H1 (cell line): Measurements from ENCODE around the gene SPINT1. TPM values are rescaled to one million over a fixed set of nuclear protein-coding genes. Genes with fewer than 3 reads are reported as not detected.

Experiments
- CTCF ChIA-PET: fragments of 300-600 bp; sonication (Branson Sonifier 250); formaldehyde crosslinking; loops from one replicate; lab custom pipeline; 2021; ENCODE audit not compliant: partially characterized antibody; lab: Charles Lee
- POLR2A ChIA-PET: fragments of 300-600 bp; sonication (Branson Sonifier 250); formaldehyde crosslinking; loops from one replicate; lab custom pipeline; 2021; ENCODE audit warnings: inconsistent platforms; ENCODE audit not compliant: partially characterized antibody; lab: Charles Lee
- DNase-seq, 2 experiments: peaks; one replicate each; pipeline versions ENCODE4 v3.0.0 to v3.0.0-alpha.2; 2010 to 2022; ENCODE audit warnings: low spot score in 2 of 2, low read depth in 1 of 2, mixed read lengths in 1 of 2
- FAIRE-seq: peaks from 2 replicates; lab custom pipeline; 2011; peaks lifted over from hg19 to GRCh38; lab: Jason Lieb, UNC
- H2AFZ ChIP-seq: 2 replicates; pipeline ENCODE4 v1.8.1; 2012; ENCODE audit warnings: low read length, inconsistent platforms
- H2AK5ac ChIP-seq: 2 replicates; pipeline ENCODE4 v1.6.1; 2013; ENCODE audit warnings: low read depth, low read length
- H2BK120ac ChIP-seq: replicated peaks from 2 replicates; pipeline ENCODE3; 2013; ENCODE audit warnings: low read depth, low read length, inconsistent platforms
- H2BK12ac ChIP-seq: 2 replicates; pipeline ENCODE4 v1.6.1; 2013; ENCODE audit warnings: low read depth, low read length
- H2BK15ac ChIP-seq: 2 replicates; pipeline ENCODE4 v1.6.1; 2013; ENCODE audit warnings: low read length
- H2BK20ac ChIP-seq: 2 replicates; pipeline ENCODE4 v1.6.1; 2013; ENCODE audit warnings: low read length
- H2BK5ac ChIP-seq: 2 replicates; pipeline ENCODE4 v1.6.1; 2013; ENCODE audit warnings: low read depth, low read length
- H3K14ac ChIP-seq: 2 replicates; pipeline ENCODE4 v1.6.1; 2013; ENCODE audit warnings: inconsistent platforms; ENCODE audit not compliant: insufficient read length
- H3K18ac ChIP-seq: 2 replicates; pipeline ENCODE4 v1.6.1; 2013; ENCODE audit warnings: low read length; ENCODE audit errors: extremely low read depth
- H3K23ac ChIP-seq: 2 replicates; pipeline ENCODE4 v1.6.1; 2013; ENCODE audit warnings: inconsistent platforms; ENCODE audit not compliant: insufficient read length
- H3K23me2 ChIP-seq: 2 replicates; pipeline ENCODE4 v1.6.1; 2013; ENCODE audit warnings: low read depth, low read length
- H3K27ac ChIP-seq: 2 replicates; pipeline ENCODE4 v1.6.1; 2011; ENCODE audit warnings: low read depth, low read length, inconsistent platforms
- H3K27me3 ChIP-seq, 4 experiments: replicated peaks in 1 of 4; 1 replicate in 1 of 4; 2 replicates in 3 of 4; pipeline versions ENCODE4 v1.6.1 to v1.8.1; 2011 to 2013; ENCODE audit warnings: low read length in 3 of 4, mild to moderate bottlenecking in 3 of 4, inconsistent platforms in 2 of 4, mixed read lengths in 2 of 4, moderate library complexity in 1 of 4; ENCODE audit not compliant: control insufficient read depth in 3 of 4, insufficient read depth in 3 of 4; ENCODE audit errors: extremely low read depth in 1 of 4
- H3K36me3 ChIP-seq, 4 experiments: 2 replicates each; pipeline versions ENCODE4 v1.6.1 to v1.8.1; 2011 to 2013; ENCODE audit warnings: mild to moderate bottlenecking in 4 of 4, low read length in 3 of 4, moderate library complexity in 2 of 4, control low read depth in 1 of 4, inconsistent platforms in 1 of 4; ENCODE audit not compliant: insufficient read depth in 4 of 4, control insufficient read depth in 2 of 4
- H3K4ac ChIP-seq: replicated peaks from 2 replicates; pipeline ENCODE3; 2013; ENCODE audit warnings: low read length, low read depth, mixed read lengths, inconsistent platforms; ENCODE audit not compliant: insufficient read length
- H3K4me1 ChIP-seq, 4 experiments: replicated peaks in 1 of 4; 1 replicate in 1 of 4; 2 replicates in 3 of 4; pipeline versions ENCODE4 v1.6.1 to v1.8.1; 2011 to 2013; ENCODE audit warnings: low read length in 3 of 4, inconsistent platforms in 2 of 4, mixed read lengths in 1 of 4; ENCODE audit not compliant: insufficient read depth in 4 of 4, control insufficient read depth in 3 of 4
- H3K4me2 ChIP-seq, 2 experiments: 2 replicates each; pipeline versions ENCODE4 v1.6.1 to v1.8.1; 2011 to 2013; ENCODE audit warnings: low read depth in 2 of 2, low read length in 2 of 2, control low read depth in 1 of 2, inconsistent platforms in 1 of 2, mild to moderate bottlenecking in 1 of 2; ENCODE audit not compliant: insufficient read depth in 1 of 2
- H3K4me3 ChIP-seq, 4 experiments: fragments of 200-600, 300-600 bp in 1 of 4; sonication (generic), shearing (Covaris generic), sonication (Bioruptor Twin) in 1 of 4; 2 replicates each; pipeline versions ENCODE4 v1.5.1 to v1.8.1; 2011 to 2016; ENCODE audit warnings: low read length in 4 of 4, low read depth in 3 of 4, control low read depth in 2 of 4, inconsistent platforms in 2 of 4, mild to moderate bottlenecking in 2 of 4, mixed read lengths in 1 of 4, moderate library complexity in 1 of 4; ENCODE audit not compliant: insufficient read depth in 2 of 4; ENCODE audit errors: extremely low read depth in 1 of 4
- H3K56ac ChIP-seq: replicated peaks from 2 replicates; pipeline ENCODE3; 2013; ENCODE audit warnings: low read depth, mild to moderate bottlenecking, mixed read lengths, low read length, inconsistent platforms; ENCODE audit not compliant: insufficient read length
- H3K79me1 ChIP-seq: 2 replicates; pipeline ENCODE4 v1.6.1; 2013; ENCODE audit warnings: low read depth, low read length, control low read depth
- H3K79me2 ChIP-seq, 2 experiments: 2 replicates each; pipeline versions ENCODE4 v1.6.1 to v1.8.1; 2012 to 2013; ENCODE audit warnings: low read length in 2 of 2, mild to moderate bottlenecking in 2 of 2, inconsistent platforms in 1 of 2; ENCODE audit not compliant: insufficient read depth in 2 of 2, control insufficient read depth in 1 of 2
- H3K9ac ChIP-seq, 4 experiments: replicated peaks in 1 of 4; 1 replicate in 1 of 4; 2 replicates in 3 of 4; pipeline versions ENCODE4 v1.6.1 to v1.8.1; 2011 to 2013; ENCODE audit warnings: low read depth in 3 of 4, low read length in 3 of 4, control low read depth in 2 of 4, mild to moderate bottlenecking in 2 of 4, moderate library complexity in 2 of 4, inconsistent platforms in 1 of 4; ENCODE audit errors: extremely low read depth in 1 of 4
- H3K9me3 ChIP-seq, 2 experiments: 2 replicates each; pipeline versions ENCODE4 v1.6.1 to v1.8.1; 2012 to 2013; ENCODE audit warnings: mild to moderate bottlenecking in 2 of 2, moderate library complexity in 2 of 2, control low read depth in 1 of 2, inconsistent platforms in 1 of 2, low read depth in 1 of 2, low read length in 1 of 2, mixed read lengths in 1 of 2; ENCODE audit not compliant: insufficient read depth in 2 of 2
- H4K20me1 ChIP-seq, 2 experiments: replicated peaks in 1 of 2; 2 replicates each; pipeline versions ENCODE3 to v1.8.1; 2011 to 2013; ENCODE audit warnings: inconsistent platforms in 2 of 2, low read length in 2 of 2, mild to moderate bottlenecking in 1 of 2; ENCODE audit not compliant: insufficient read depth in 2 of 2, control insufficient read depth in 1 of 2
- H4K5ac ChIP-seq: 2 replicates; pipeline ENCODE4 v1.6.1; 2013; ENCODE audit warnings: low read length, low read depth, mixed read lengths, inconsistent platforms; ENCODE audit not compliant: insufficient read length
- H4K8ac ChIP-seq: 2 replicates; pipeline ENCODE4 v1.8.0; 2013; ENCODE audit warnings: mild to moderate bottlenecking, moderate library complexity, low read length, inconsistent platforms; ENCODE audit not compliant: insufficient read depth; ENCODE audit errors: extremely low read depth
- H4K91ac ChIP-seq: replicated peaks from 2 replicates; pipeline ENCODE3; 2013; ENCODE audit warnings: low read length, mixed read lengths, inconsistent platforms; ENCODE audit not compliant: insufficient read length
- BCL11A ChIP-seq, 2 experiments: IDR thresholded peaks; one replicate each; pipeline ENCODE4 v1.6.1; 2011; ENCODE audit warnings: low read depth in 2 of 2, low read length in 2 of 2, mild to moderate bottlenecking in 2 of 2
- CTBP2 ChIP-seq: IDR thresholded peaks from 2 replicates; pipeline ENCODE4 v1.7.0; 2011; ENCODE audit warnings: borderline replicate concordance, mild to moderate bottlenecking, moderate library complexity, mixed read lengths, low read length; ENCODE audit not compliant: insufficient read depth, insufficient read length
- KDM1A ChIP-seq: fragments of 200-600, 300-600 bp; sonication (generic); IDR thresholded peaks from 2 replicates; pipeline ENCODE4 v1.7.1; 2016; ENCODE audit warnings: mild to moderate bottlenecking, low read length, borderline replicate concordance
- RNF2 ChIP-seq: fragments of 200-900, 300-1000 bp; sonication (generic); IDR thresholded peaks from 2 replicates; pipeline ENCODE4 v1.7.1; 2016; ENCODE audit warnings: borderline replicate concordance, low read depth, mild to moderate bottlenecking, antibody characterized with exemption, low read length; ENCODE audit not compliant: poor library complexity, severe bottlenecking; ENCODE audit errors: missing control alignments
- SAP30 ChIP-seq: fragments of 300-600 bp; sonication (generic); IDR thresholded peaks from 2 replicates; pipeline ENCODE4 v1.7.1; 2012; ENCODE audit warnings: low read length, moderate library complexity, mild to moderate bottlenecking, inconsistent platforms; ENCODE audit not compliant: insufficient read depth, insufficient replicate concordance
- SIRT6 ChIP-seq: IDR thresholded peaks from one replicate; pipeline ENCODE4 v1.7.1; 2012; ENCODE audit warnings: low read length, inconsistent platforms
- SP4 ChIP-seq: IDR thresholded peaks from 2 replicates; pipeline ENCODE4 v1.6.1; 2012; ENCODE audit warnings: low read length, inconsistent platforms
- TAF1 ChIP-seq: IDR thresholded peaks from 2 replicates; pipeline ENCODE4 v1.6.1; 2011; ENCODE audit warnings: mild to moderate bottlenecking, low read depth, low read length
- ZNF274 ChIP-seq: IDR thresholded peaks from 2 replicates; pipeline ENCODE4 v1.7.0; 2012; ENCODE audit warnings: low read length, borderline replicate concordance; ENCODE audit errors: extremely low read depth
- WGBS, 2 experiments: shearing (Covaris generic) in 1 of 2; methylation state at CpG; one replicate each; pipeline versions ENCODE4 v1.1.6 to v1.1.7; 2013 to 2015; ENCODE audit warnings: low lambda C conversion rate in 2 of 2, mixed read lengths in 2 of 2, inconsistent platforms in 1 of 2, low coverage in 1 of 2, missing lambda C conversion rate in 1 of 2; ENCODE audit not compliant: insufficient replicate concordance in 2 of 2, insufficient coverage in 1 of 2, insufficient read length in 1 of 2; ENCODE audit errors: extremely low coverage in 1 of 2, missing lambda C conversion rate in 1 of 2; 5-methylcytosine and 5-hydroxymethylcytosine counted together
- polyA plus RNA-seq, 7 experiments: library from polyadenylated mRNA; depleted of rRNA in 3 of 7; stranded (reverse) in 5 of 7; unstranded in 2 of 7; fragments of >200 nt in 5 of 7; fragments of 200-250 nt in 2 of 7; gene quantifications; 1 replicate in 5 of 7; 2 replicates in 1 of 7; 4 replicates in 1 of 7; pipeline versions ENCODE4 v1.2.1 to v1.2.3, GENCODE V29; 2011 to 2013; ENCODE audit warnings: missing spikeins in 2 of 7, mixed read lengths in 2 of 7
- total RNA-seq: library from RNA; stranded (reverse); fragmentation: NEBNext Ultra II Directional; extraction: Animal tissue kit (Norgen Biotek cat#: 25700); gene quantifications from 2 replicates; pipeline ENCODE4 v1.2.1, GENCODE V29; 2021
- TF ChIP-seq, protein P1 (sequence below): IDR thresholded peaks from 2 replicates; pipeline ENCODE4 v1.6.1; 2012; ENCODE audit warnings: inconsistent platforms

Gene SPINT1
- total and polyA plus RNA-seq, 2 of the 8 experiments (the other 6 are each of a cell fraction or from before 2014, with no cell fraction given) = 117 to 155 TPM

DNA sequence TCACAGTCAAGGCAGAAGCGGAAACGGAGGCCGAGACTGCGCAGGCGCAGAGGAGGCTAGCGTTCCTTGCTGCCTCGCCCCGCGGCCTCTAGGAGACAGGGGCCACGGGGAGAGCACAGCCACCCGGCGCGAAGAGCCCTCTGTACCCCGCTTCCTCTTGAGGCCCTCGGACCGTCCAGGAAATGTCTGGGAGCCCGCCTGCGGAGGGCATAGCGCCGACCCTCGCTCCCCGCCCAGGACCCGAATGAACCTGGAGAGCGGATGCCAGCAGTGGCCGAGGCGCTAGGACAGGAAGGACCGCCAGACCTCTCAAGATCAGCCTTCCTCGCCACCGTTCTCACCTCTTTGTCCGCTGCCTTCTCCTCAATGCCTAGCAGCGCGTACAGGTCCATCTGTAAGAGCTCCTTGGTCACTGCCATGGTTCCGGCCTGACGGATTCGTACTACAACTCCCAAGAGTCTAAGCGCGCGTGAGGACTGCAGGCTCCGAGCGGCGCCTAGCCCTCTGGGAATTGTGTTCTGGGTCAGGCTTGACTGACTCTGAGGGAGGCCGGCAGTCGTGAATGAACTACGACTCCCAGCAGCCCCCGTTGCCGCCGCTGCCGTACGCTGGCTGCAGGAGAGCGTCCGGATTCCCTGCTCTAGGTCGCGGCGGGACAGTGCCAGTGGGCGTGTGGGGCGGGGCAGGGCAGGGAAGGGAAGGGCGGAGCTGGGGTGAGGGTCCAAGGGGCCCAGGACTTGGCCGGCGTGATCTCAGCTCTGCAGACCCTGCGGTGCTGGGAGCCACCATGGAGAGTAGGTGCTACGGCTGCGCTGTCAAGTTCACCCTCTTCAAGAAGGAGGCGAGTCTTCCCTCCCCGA lies 36.6 kb upstream of the SPINT1 start, which contains the start of the genes DNAJC17 and ZFYVE19:
TSS of gene DNAJC17 (minus strand) at position 446 of the 860 bp plus-strand sequence. CDS start at position 419, 27 bp downstream.
TSS of gene ZFYVE19 (plus strand) at position 62 of the 860 bp plus-strand sequence. CDS start at position 563, 501 bp downstream.
- Histone ChIP-seq H3K23me2 (peaks cover 9% of the 10 kb centered on the region; the same call in 1 of the 2 replicates), H3K4me1 (peaks cover 0 to 10% (median 5%) of the 10 kb centered on the region in 4 experiments; a peak in 5 of 7 replicates), H3K4ac (no peak within 1 kb of the TSS), H2BK12ac (no peak within 1 kb of the TSS), H3K79me2 (no peaks in the 10 kb centered on the region; a peak in 1 of 4 replicates), H4K91ac (peak within 1 kb of the TSS; percentile 49), H3K27ac (no peak within 1 kb of the TSS; the same call in 1 of the 2 replicates), H3K79me1 (no peaks in the 10 kb centered on the region), H3K9me3 (no peaks in the 10 kb centered on the region), H3K14ac (no peak within 1 kb of the TSS), H3K56ac (no peak within 1 kb of the TSS), H3K18ac (peak within 1 kb of the TSS; percentile 86), H2AK5ac (no peak within 1 kb of the TSS), H2BK20ac (no peak within 1 kb of the TSS), H2AFZ (peak within 1 kb of the TSS; percentile 96), H3K36me3 (peaks cover 0 to 2% (median 0%) of the 10 kb centered on the region in 4 experiments; a peak in 1 of 8 replicates), H3K4me2 (peak within 1 kb of the TSS; percentile 85 to 91), H3K9ac (peak within 1 kb of the TSS in 3 of 4 experiments; percentile 48 to 81 (median 57); a peak in 6 of 7 replicates), H2BK15ac (peak within 1 kb of the TSS; percentile 89; the same call in 1 of the 2 replicates), H4K5ac (peak within 1 kb of the TSS; percentile 71), H4K20me1 (no peaks in the 10 kb centered on the region), H4K8ac (peak within 1 kb of the TSS; percentile 60), H3K27me3 (no peaks in the 10 kb centered on the region), H3K23ac (no peak within 1 kb of the TSS), H2BK5ac (peak within 1 kb of the TSS; percentile 79), H3K4me3 (peak within 1 kb of the TSS; percentile 86 to 99 (median 94)), H2BK120ac (no peak within 1 kb of the TSS)
- no peak for FAIRE-seq
- 2% methylated on average over 56 of the region's 64 CpGs; no CpG with 5 or more reads in 1 of the 2 experiments for WGBS, 2 experiments
- peak; percentile 90 to 94 for DNase-seq
- ChIA-PET POLR2A (interaction anchor here (0.6 to 2.1 kb wide), 10 partner anchors 18 to 495 kb away, joined by 3 to 7 read pairs (median 4); partner anchors contain the start of genes RAD51, SPINT1 and VPS18), CTCF (interaction anchor here (0.7 to 2.6 kb wide), 11 partner anchors 11 to 125 kb away, joined by 3 to 9 read pairs (median 5); partner anchors contain the start of genes RHOV and VPS18)
- no peak for TF ChIP-seq CTBP2
- TF ChIP-seq BCL11A (IDR thresholded peaks at IDR 0.05; ENCODE audit: low read depth in 2 of 2, low read length in 2 of 2) = no peak
- no peak for TF ChIP-seq SIRT6
- TF ChIP-seq, protein P1, sequence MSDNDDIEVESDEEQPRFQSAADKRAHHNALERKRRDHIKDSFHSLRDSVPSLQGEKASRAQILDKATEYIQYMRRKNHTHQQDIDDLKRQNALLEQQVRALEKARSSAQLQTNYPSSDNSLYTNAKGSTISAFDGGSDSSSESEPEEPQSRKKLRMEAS = no peak; the same call in 1 of the 2 replicates
- peak; percentile 90 for TF ChIP-seq SAP30
- no peak for TF ChIP-seq RNF2
- TF ChIP-seq SP4 = no peak; the same call in 1 of the 2 replicates
- no peak for TF ChIP-seq TAF1
- TF ChIP-seq ZNF274 = no peak
- no peak for TF ChIP-seq KDM1A
